HG03139 (cell line): Measurements from ENCODE around the gene C9orf40.

Experiments
- ATAC-seq: cut with Tn5 transposase; IDR thresholded peaks from one replicate; pipeline ENCODE4 v1.9.1; 2021; ENCODE audit not compliant: unreplicated experiment

The C9orf40 gene

DNA sequence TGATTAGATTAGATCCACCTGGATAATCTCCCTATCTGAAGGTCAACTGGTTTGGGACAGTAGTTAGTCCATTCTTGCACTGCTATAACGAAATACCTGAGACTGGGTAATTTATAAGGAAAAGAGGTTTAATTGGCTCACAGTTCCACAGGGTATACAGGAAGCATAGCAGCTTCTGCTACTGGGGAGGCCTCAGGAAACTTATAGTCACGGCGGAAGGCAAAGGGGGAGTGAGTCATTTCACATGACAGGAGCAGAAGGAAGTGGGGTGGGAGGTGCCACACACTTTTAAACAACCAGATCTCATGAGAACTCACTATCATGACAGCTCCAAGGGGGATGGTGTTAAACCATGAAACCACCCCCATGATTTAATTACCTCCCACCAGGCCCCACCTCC lies 9.9 kb downstream of the C9orf40 start:
- ATAC-seq: no peak

DNA sequence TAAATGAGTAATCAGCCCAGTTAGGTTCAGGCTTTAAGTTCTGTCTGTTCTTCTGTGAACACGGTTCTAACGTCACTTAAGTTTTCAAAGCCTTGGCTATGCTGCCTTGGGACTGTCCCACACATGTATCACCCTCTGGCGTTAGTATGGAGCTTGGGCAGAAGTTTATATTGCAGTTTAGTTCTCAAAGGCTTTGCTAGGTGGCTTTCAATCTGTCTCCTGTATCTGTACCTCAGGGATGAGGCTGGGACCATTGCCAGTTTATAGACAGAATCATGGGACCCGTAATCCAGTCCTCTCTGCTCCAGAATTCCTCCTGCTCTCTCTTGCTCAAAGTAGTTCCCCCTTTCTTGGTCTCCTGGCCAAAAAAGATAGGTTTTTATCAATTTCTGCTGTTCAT lies 12.1 kb downstream of the C9orf40 start:
- ATAC-seq: no peak

DNA sequence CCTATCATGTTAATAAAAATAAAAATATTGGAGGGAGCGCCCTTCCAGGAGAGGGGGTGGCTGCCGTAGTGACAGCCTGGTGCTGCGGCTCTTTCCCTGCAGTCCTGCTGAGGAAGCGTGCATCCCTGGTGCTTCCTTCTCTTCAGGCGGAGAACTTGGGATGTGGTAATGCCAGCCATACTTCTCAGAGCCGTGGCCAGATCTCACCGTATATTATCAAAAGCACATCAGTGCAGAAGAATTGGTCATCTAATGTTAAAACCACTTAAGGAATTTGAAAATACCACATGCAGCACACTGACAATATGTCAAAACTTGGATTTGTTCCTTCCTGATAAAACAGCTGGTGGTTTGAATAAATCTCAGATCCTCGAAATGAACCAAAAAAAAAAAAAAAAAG lies 17.7 kb downstream of the C9orf40 start:
- no peak for ATAC-seq

DNA sequence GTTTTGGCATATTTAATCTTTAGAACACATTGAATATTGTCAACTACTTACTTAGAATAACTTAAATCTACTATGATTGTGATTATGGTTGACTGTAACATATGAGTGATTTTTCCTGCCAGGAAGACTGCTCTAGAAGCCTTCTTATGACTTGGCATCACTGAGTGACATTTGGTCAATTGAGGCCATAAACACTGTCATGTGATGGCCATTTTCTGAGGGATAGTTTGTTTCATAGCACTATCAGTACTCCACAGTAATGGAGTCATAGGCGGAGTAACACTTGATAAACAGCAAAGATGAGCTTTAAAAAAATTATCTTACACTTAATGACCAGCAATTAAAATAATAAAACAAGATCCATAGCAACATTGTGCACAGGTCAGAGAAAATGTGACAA lies 31.0 kb downstream of the C9orf40 start:
- ATAC-seq: no peak

DNA sequence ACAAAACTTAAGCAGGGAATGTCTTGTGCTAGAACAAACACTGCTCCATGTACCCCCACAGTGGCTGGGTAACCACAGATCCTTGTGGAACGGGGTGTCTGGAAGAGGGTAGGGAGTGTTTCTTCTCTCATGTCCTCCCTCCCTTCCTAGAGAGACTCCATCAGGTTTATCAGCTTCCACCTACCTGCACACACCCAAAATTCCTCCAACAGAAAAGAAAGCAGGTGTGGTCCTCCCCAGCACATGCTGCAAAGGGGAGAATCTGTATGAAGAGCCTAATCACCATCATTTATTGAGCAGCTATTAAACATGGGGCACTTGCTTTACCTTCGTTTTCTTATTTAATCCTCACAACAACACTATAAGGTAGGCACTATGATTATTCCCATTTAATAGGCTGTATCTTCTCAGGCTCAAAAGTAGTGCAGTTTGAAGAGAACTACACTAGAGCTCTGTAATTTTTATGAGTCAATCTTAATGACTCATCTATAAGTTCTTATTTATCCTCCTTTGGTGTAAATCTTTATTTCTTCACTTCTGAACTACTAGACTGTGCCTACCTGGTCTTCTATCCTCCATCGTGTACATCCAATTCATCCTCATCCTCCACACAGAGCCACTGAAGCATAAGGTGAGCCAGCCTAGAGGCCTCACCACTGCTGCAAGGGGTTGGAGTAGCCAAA lies 31.6 kb downstream of the C9orf40 start:
- no peak for ATAC-seq

GRCh38 chr9:74910036-74910435 lies 42.7 kb downstream of the C9orf40 start:
- ATAC-seq: no peak

- ATAC-seq: no peak
Observed at GRCh38 chr9:74908665-74909064, 44.0 kb downstream of the C9orf40 start.

GRCh38 chr9:74907085-74907484 lies 45.6 kb downstream of the C9orf40 start:
- ATAC-seq: no peak

DNA sequence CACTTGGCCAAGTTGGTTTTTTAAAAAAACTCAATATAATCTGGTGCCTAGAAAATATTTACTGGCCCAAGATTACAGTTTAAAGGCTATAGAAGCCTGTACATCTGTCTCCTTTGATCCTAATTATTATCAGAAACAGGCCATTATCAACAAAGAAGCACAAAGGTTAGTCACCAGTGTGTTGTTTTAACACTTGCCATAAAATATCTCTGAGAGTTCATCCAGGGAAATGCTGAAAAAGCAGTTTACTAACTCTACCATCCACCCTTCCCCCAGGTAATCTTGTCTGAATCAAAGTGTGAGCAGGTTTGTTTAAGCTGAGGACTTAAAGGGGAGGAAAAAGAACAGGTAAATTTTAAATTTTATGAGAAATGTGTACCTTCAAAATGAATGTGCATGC lies 51.7 kb downstream of the C9orf40 start:
- ATAC-seq: no peak
